ENCODE measurements around the gene DCTD. TPM values are rescaled to one million over a fixed set of nuclear protein-coding genes. Genes with fewer than 3 reads are reported as not detected.
A peak's percentile ranks its signal among the peaks of the same experiment; 100 is the strongest.

Gene DCTD
- total and polyA plus RNA-seq, 2 of the 13 experiments (the other 11 are each of a cell fraction or from before 2014, with no cell fraction given): 85.1 to 95.3 TPM

- TF ChIP-seq TERF1 (CRISPR knock-in tag; IDR thresholded peaks at IDR 0.05) (no peak), MTF2 (CRISPR knock-in tag; IDR thresholded peaks at IDR 0.05; ENCODE audit: borderline replicate concordance) (no peak), ZSCAN25 (CRISPR knock-in tag; IDR thresholded peaks at IDR 0.05) (no peak), ZNF546 (CRISPR knock-in tag; conservative IDR thresholded peaks at IDR 0.05) (no peak), HNRNPK (IDR thresholded peaks at IDR 0.05; ENCODE audit: low read depth, low read length, poor library complexity, severe bottlenecking) (no peak), ZNF790 (CRISPR knock-in tag; IDR thresholded peaks at IDR 0.05; ENCODE audit: borderline replicate concordance) (no peak), ZNF691 (CRISPR knock-in tag; IDR thresholded peaks at IDR 0.05; ENCODE audit: borderline replicate concordance, low read depth) (0 out of 2 replicates have a peak, but pooled peaks have one; percentile 18), GATA4 (IDR thresholded peaks at IDR 0.05; ENCODE audit: borderline replicate concordance, low read depth) (0 out of 2 replicates have a peak, but pooled peaks have one; percentile 29), SNAI1 (CRISPR knock-in tag; IDR thresholded peaks at IDR 0.05; ENCODE audit: borderline replicate concordance) (0 out of 2 replicates have a peak, but pooled peaks have one; percentile 65), CREB1 (IDR thresholded peaks at IDR 0.05) (no peak), CREB1 (CRISPR knock-in tag; IDR thresholded peaks at IDR 0.05) (peak; percentile 62), ZMAT5 (CRISPR knock-in tag; IDR thresholded peaks at IDR 0.05; ENCODE audit: borderline replicate concordance, low read depth) (no peak), ZNF782 (CRISPR knock-in tag; IDR thresholded peaks at IDR 0.05; ENCODE audit: borderline replicate concordance) (peak; percentile 67; the same call in 1 of the 2 replicates), ZNF24 (IDR thresholded peaks at IDR 0.05) (peak; percentile 91), ONECUT2 (CRISPR knock-in tag; IDR thresholded peaks at IDR 0.05) (no peak), HNRNPLL (IDR thresholded peaks at IDR 0.05; ENCODE audit: low read depth, low read length, poor library complexity, severe bottlenecking) (no peak), ZBTB2 (CRISPR knock-in tag; IDR thresholded peaks at IDR 0.05; ENCODE audit: low read depth) (no peak), EED (CRISPR knock-in tag; IDR thresholded peaks at IDR 0.05) (no peak), RBFOX2 (IDR thresholded peaks at IDR 0.05; ENCODE audit: low read depth, low read length) (no peak), NR2F6 (IDR thresholded peaks at IDR 0.05) (peak; percentile 50), NR2F6 (CRISPR knock-in tag; IDR thresholded peaks at IDR 0.05) (peak; percentile 53; the same call in 1 of the 2 replicates), SRF (IDR thresholded peaks at IDR 0.05; ENCODE audit: low read depth, low read length) (no peak), FOXM1 (CRISPR knock-in tag; IDR thresholded peaks at IDR 0.05) (no peak), PPARG (CRISPR knock-in tag; conservative IDR thresholded peaks at IDR 0.05) (peak; percentile 37; the same call in 1 of the 2 replicates), REL (CRISPR knock-in tag; conservative IDR thresholded peaks at IDR 0.05) (0 out of 2 replicates have a peak, but pooled peaks have one; percentile 39)
Measured at GRCh38 chr4:182895791-182896292, 21.3 kb downstream of the DCTD start (continued).

Data from HepG2 (cell line).